Vagina (tissue), 2 donors: ENCODE measurements around the gene FOXD3. TPM values are rescaled to one million over a fixed set of nuclear protein-coding genes. Genes with fewer than 3 reads are reported as not detected.

Experiments
- DNase-seq, 2 donors: peaks; one replicate each; pipeline ENCODE4 v3.0.0-alpha.2; 2017; ENCODE audit errors: extremely low spot score in 2 of 2
- H3K27ac ChIP-seq: fragments of 200-600 bp; sonication (generic); one replicate; pipeline ENCODE4 v1.5.1; 2019
- H3K27me3 ChIP-seq: fragments of 200-600 bp; sonication (generic); one replicate; pipeline ENCODE4 v1.5.1; 2019
- H3K36me3 ChIP-seq, 2 donors: fragments of 200-600 bp; sonication (generic); one replicate each; pipeline ENCODE4 v1.5.1; 2017 to 2019
- H3K4me1 ChIP-seq: fragments of 200-600 bp; sonication (generic); one replicate; pipeline ENCODE4 v1.5.1; 2019
- H3K4me3 ChIP-seq, 2 donors: fragments of 200-600 bp; sonication (generic); 1 replicate in 1 of 2; 2 replicates in 1 of 2; pipeline ENCODE4 v1.5.1; 2016 to 2019
- H3K9me3 ChIP-seq: fragments of 200-600 bp; sonication (generic); one replicate; pipeline ENCODE4 v1.5.1; 2019
- CTCF ChIP-seq, 3 experiments: fragments of 450-650 bp in 2 of 3; fragments of 200-600 bp in 1 of 3; sonication (generic) in 1 of 3; IDR thresholded peaks; one replicate each; pipeline ENCODE4 v1.5.1; 2017 to 2019; ENCODE audit warnings: antibody characterized with exemption in 3 of 3, mild to moderate bottlenecking in 2 of 3, moderate library complexity in 2 of 3
- POLR2A ChIP-seq, 2 donors: fragments of 450-650 bp; IDR thresholded peaks; one replicate each; pipeline ENCODE4 v1.6.1; 2017; ENCODE audit warnings: antibody characterized with exemption in 2 of 2, mild to moderate bottlenecking in 2 of 2, moderate library complexity in 2 of 2
- POLR2AphosphoS5 ChIP-seq, 2 donors: sonication (generic); formaldehyde crosslinking; IDR thresholded peaks; one replicate each; pipeline ENCODE4 v1.9.0; 2017; ENCODE audit warnings: antibody characterized with exemption in 2 of 2, mild to moderate bottlenecking in 2 of 2, low read depth in 1 of 2; ENCODE audit not compliant: insufficient read depth in 1 of 2
- intact Hi-C: fragments of 100-400 bp; cut with DNase I; formaldehyde crosslinking; loops from one replicate; pipeline ENCODE4 v1.15.1; 2023
- total RNA-seq: library from RNA; depleted of rRNA; stranded (reverse); fragments of >200 nt; gene quantifications from one replicate; pipeline ENCODE4 v1.2.3, GENCODE V29; 2016

The FOXD3 gene
- total RNA-seq, 1 donor from 2014 or later: not detected

- H3K4me3 ChIP-seq: no peak overlapping the region
- no peak for DNase-seq
- no peak for TF ChIP-seq POLR2A (IDR thresholded peaks at IDR 0.05)
- H3K27me3 ChIP-seq: no peaks in the 10 kb centered on the region
- intact Hi-C loops: no loop called here
- no peak overlapping the region for H3K27ac ChIP-seq
- H3K4me1 ChIP-seq: no peaks in the 10 kb centered on the region
- no peaks in the 10 kb centered on the region for H3K36me3 ChIP-seq
- no peaks in the 10 kb centered on the region for H3K9me3 ChIP-seq
Measured at GRCh38 chr1:63277195-63278192, 44.9 kb upstream of the FOXD3 start.

GRCh38 chr1:63281753-63282152 is 40.6 kb upstream of the FOXD3 start:
- H3K36me3 ChIP-seq: no peaks in the 10 kb centered on the region
- H3K27me3 ChIP-seq: no peaks in the 10 kb centered on the region
- no peaks in the 10 kb centered on the region for H3K4me1 ChIP-seq
- DNase-seq: no peak
- TF ChIP-seq POLR2AphosphoS5 (IDR thresholded peaks at IDR 0.05; ENCODE audit: insufficient read depth in 1 of 2, low read depth in 1 of 2) (no peak), POLR2A (IDR thresholded peaks at IDR 0.05) (no peak), CTCF (IDR thresholded peaks at IDR 0.05) (no peak)
- intact Hi-C loops: no loop called here
- no peaks in the 10 kb centered on the region for H3K9me3 ChIP-seq
- no peak overlapping the region for H3K4me3 ChIP-seq
- H3K27ac ChIP-seq: no peak overlapping the region

GRCh38 chr1:63289135-63289534 is 33.2 kb upstream of the FOXD3 start:
- Histone ChIP-seq H3K4me3 (no peak overlapping the region), H3K27ac (no peak overlapping the region), H3K9me3 (no peaks in the 10 kb centered on the region), H3K36me3 (no peaks in the 10 kb centered on the region), H3K4me1 (no peaks in the 10 kb centered on the region), H3K27me3 (no peaks in the 10 kb centered on the region)
- TF ChIP-seq POLR2AphosphoS5 (IDR thresholded peaks at IDR 0.05; ENCODE audit: insufficient read depth in 1 of 2, low read depth in 1 of 2) (no peak), CTCF (IDR thresholded peaks at IDR 0.05) (no peak), POLR2A (IDR thresholded peaks at IDR 0.05) (no peak)
- no peak for DNase-seq
- intact Hi-C loops: no loop called here

- Histone ChIP-seq H3K36me3 (no peaks in the 10 kb centered on the region), H3K9me3 (no peaks in the 10 kb centered on the region), H3K27me3 (no peaks in the 10 kb centered on the region), H3K4me3 (no peak overlapping the region), H3K27ac (no peak overlapping the region), H3K4me1 (no peaks in the 10 kb centered on the region)
- DNase-seq: no peak
- intact Hi-C loops: no loop called here
- TF ChIP-seq CTCF (IDR thresholded peaks at IDR 0.05): no peak
- no peak for TF ChIP-seq POLR2AphosphoS5 (IDR thresholded peaks at IDR 0.05; ENCODE audit: insufficient read depth in 1 of 2, low read depth in 1 of 2)
- TF ChIP-seq POLR2A (IDR thresholded peaks at IDR 0.05): no peak
Measured at GRCh38 chr1:63294803-63295594, 27.4 kb upstream of the FOXD3 start.

- no peak for DNase-seq
- no peak overlapping the region for H3K4me3 ChIP-seq
- H3K9me3 ChIP-seq: no peaks in the 10 kb centered on the region
- TF ChIP-seq POLR2AphosphoS5 (IDR thresholded peaks at IDR 0.05; ENCODE audit: insufficient read depth in 1 of 2, low read depth in 1 of 2): no peak
- no peak for TF ChIP-seq CTCF (IDR thresholded peaks at IDR 0.05)
- no peak for TF ChIP-seq POLR2A (IDR thresholded peaks at IDR 0.05)
- no peaks in the 10 kb centered on the region for H3K4me1 ChIP-seq
- intact Hi-C loops: no loop called here
- no peak overlapping the region for H3K27ac ChIP-seq
- no peaks in the 10 kb centered on the region for H3K36me3 ChIP-seq
- H3K27me3 ChIP-seq: no peaks in the 10 kb centered on the region
Measured at GRCh38 chr1:63304410-63304809, 18.0 kb upstream of the FOXD3 start.
